Lower lobe of right lung (tissue), 2 donors: ENCODE results near the gene DCBLD1. TPM values are rescaled to one million over a fixed set of nuclear protein-coding genes. Genes with fewer than 3 reads are reported as not detected.

ENCODE experiments used
- ATAC-seq, 2 donors: fragments of 200-7000 bp; cut with Tn5 transposase; one replicate each; pipeline ENCODE4 v1.9.1; 2020 to 2022; ENCODE audit warnings: mild to moderate bottlenecking in 2 of 2, moderate library complexity in 2 of 2
- DNase-seq: peaks from one replicate; pipeline ENCODE4 v3.0.0-alpha.2; 2020
- H3K27ac ChIP-seq: fragments of 200-600 bp; one replicate; pipeline ENCODE4 v1.8.0; 2022
- H3K27me3 ChIP-seq: fragments of 200-600 bp; one replicate; pipeline ENCODE4 v1.8.0; 2022; ENCODE audit warnings: low read depth
- H3K36me3 ChIP-seq: fragments of 200-600 bp; one replicate; pipeline ENCODE4 v1.8.0; 2022; ENCODE audit warnings: mild to moderate bottlenecking
- H3K4me1 ChIP-seq: fragments of 200-600 bp; one replicate; pipeline ENCODE4 v1.8.0; 2022
- H3K4me3 ChIP-seq: fragments of 200-600 bp; one replicate; pipeline ENCODE4 v1.8.0; 2022; ENCODE audit warnings: mild to moderate bottlenecking
- H3K9me3 ChIP-seq: fragments of 200-600 bp; one replicate; pipeline ENCODE4 v1.8.0; 2022
- CTCF ChIP-seq: fragments of 200-600 bp; IDR thresholded peaks from one replicate; pipeline ENCODE4 v1.8.0; 2022; ENCODE audit warnings: antibody characterized with exemption, mild to moderate bottlenecking
- intact Hi-C: fragments of 100-400 bp; cut with DNase I; formaldehyde crosslinking; loops from one replicate; pipeline ENCODE4 v1.11.0; 2022
- total RNA-seq: library from RNA; stranded (reverse); fragmentation: NEBNext Ultra II Directional; extraction: Animal tissue kit (Norgen Biotek cat#: 25700); gene quantifications from one replicate; pipeline ENCODE4 v1.2.1, GENCODE V29; 2021
- donor health status: DM: no; HTN: yes; CAD: no; lungs with severe emphysema.

The DCBLD1 gene
- total RNA-seq, 1 donor from 2014 or later: 18.3 TPM

DNA sequence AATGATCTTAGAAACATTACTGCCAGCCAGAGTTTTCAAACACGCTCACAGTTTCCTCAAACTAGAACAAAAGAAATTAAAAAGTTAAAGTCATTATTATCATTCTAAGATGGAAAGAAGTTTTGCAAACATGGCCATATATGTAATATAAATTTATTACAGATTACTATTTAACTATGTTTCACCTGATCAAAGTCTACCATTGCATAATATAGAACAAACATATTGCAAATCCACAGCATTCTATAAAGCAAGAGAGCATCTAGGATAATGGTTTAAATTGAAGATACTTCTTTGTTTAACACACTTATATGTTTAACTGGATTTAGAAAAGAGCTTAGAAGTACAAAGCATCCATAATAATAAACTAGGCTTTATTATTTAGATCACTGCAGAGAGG, 26.2 kb upstream of the DCBLD1 start:
- Histone ChIP-seq H3K4me3 (no peak overlapping the region), H3K36me3 (no peaks in the 10 kb centered on the region), H3K9me3 (no peaks in the 10 kb centered on the region), H3K27me3 (no peaks in the 10 kb centered on the region), H3K27ac (no peak overlapping the region), H3K4me1 (peaks cover 11% of the 10 kb centered on the region)
- intact Hi-C loops: loop anchor here (10.0 kb wide), 1 partner anchor 99 kb away; no protein-coding TSS in a partner anchor
- TF ChIP-seq CTCF: no peak
- no peak for ATAC-seq
- DNase-seq: no peak

GRCh38 chr6:117456998-117457397, 25.5 kb upstream of the DCBLD1 start:
- no peak overlapping the region for H3K27ac ChIP-seq
- ATAC-seq (no peak), DNase-seq (no peak)
- H3K27me3 ChIP-seq: no peaks in the 10 kb centered on the region
- no peak overlapping the region for H3K4me3 ChIP-seq
- peaks cover 4% of the 10 kb centered on the region for H3K4me1 ChIP-seq
- intact Hi-C loops: loop anchor here (10.0 kb wide), 1 partner anchor 98 kb away; no protein-coding TSS in a partner anchor
- H3K36me3 ChIP-seq: no peaks in the 10 kb centered on the region
- no peak for TF ChIP-seq CTCF
- no peaks in the 10 kb centered on the region for H3K9me3 ChIP-seq

GRCh38 chr6:117459204-117459944, 23.1 kb upstream of the DCBLD1 start:
- no peak for TF ChIP-seq CTCF

DNA sequence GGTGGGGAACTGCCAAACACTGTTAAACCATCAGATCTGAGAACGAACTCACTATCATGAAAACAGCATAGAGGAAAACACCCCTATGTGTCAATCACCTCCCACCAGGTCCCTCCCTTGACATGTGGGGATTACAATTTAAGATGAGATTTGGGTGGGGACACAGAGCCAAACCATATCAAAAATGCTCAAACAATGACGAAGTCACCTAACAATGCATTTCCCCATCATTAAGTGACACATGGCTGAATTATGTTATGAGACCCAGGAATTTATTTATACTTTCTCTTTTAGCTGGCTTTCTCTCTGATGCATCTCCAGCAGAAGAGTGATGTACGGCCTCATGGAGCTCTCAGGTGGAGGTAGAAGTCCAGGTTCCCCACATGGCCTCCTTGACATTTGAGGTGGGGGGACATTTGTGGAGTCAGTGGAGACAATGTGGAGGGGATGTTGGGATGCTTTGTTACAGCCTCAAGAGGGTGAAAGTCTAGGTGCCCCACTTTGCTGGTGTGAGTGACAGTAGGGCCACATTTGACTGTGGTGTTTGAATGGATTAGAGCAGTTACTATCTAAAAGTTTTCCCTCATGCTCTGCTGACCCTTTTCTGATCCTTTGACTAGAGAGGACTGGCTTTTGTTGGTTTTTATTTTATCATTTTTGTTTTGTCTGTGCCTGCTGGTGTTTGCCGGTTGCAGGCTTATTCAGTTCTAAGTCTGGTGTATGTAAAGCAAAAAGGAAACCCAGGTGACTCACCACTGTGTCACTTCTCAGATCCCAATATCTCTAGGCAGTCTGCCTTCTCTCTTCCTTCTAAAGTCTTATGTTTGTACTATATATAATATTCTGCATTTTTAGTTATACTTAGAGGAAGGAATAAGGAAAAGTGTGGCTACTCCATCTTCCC, 18.5 kb upstream of the DCBLD1 start:
- Histone ChIP-seq H3K27ac (no peak overlapping the region), H3K9me3 (no peaks in the 10 kb centered on the region), H3K36me3 (no peaks in the 10 kb centered on the region), H3K27me3 (no peaks in the 10 kb centered on the region), H3K4me3 (no peak overlapping the region), H3K4me1 (no peaks in the 10 kb centered on the region)
- no peak for ATAC-seq
- DNase-seq: no peak
- TF ChIP-seq CTCF: no peak
- intact Hi-C loops: no loop called here

More at GRCh38 chr6:117459204-117459944, 23.1 kb upstream of the DCBLD1 start:
- H3K9me3 ChIP-seq: no peaks in the 10 kb centered on the region
- DNase-seq (no peak), ATAC-seq (no peak)
- no peaks in the 10 kb centered on the region for H3K36me3 ChIP-seq
- H3K27me3 ChIP-seq: no peaks in the 10 kb centered on the region
- intact Hi-C loops: loop anchor here (10.0 kb wide), 1 partner anchor 95 kb away; no protein-coding TSS in a partner anchor
- no peak overlapping the region for H3K4me3 ChIP-seq
- H3K4me1 ChIP-seq: no peaks in the 10 kb centered on the region
- no peak overlapping the region for H3K27ac ChIP-seq

DNA sequence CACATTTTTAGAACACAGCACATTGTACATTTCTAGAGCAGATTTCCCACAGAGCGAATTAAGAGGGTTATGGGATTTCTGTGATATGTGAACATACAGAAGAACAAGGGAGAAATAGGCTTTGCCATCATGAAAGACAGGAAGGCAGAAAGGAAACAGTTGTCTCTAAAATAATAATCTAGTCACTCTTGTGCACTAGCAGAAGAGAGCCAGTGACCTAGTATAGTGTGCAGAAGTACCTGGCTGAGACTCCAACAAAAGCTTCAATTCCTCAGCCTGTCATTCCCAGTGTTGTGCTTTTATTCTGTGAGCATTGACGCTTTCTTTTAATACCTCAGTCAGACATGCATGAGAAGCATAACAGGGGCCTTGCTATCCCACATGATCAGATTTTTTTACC, 17.8 kb upstream of the DCBLD1 start:
- H3K27me3 ChIP-seq: no peaks in the 10 kb centered on the region
- no peak for TF ChIP-seq CTCF

More for the DNA sequence above, 17.8 kb upstream of the DCBLD1 start:
- no peaks in the 10 kb centered on the region for H3K36me3 ChIP-seq
- no peaks in the 10 kb centered on the region for H3K9me3 ChIP-seq
- intact Hi-C loops: no loop called here
- no peak overlapping the region for H3K27ac ChIP-seq
- no peak overlapping the region for H3K4me3 ChIP-seq
- no peak for DNase-seq
- ATAC-seq: no peak
- H3K4me1 ChIP-seq: no peaks in the 10 kb centered on the region
